Heart right ventricle (tissue), 16 donors: Measurements from ENCODE around the gene CRYGS. TPM values are rescaled to one million over a fixed set of nuclear protein-coding genes. Genes with fewer than 3 reads are reported as not detected.

Experiments used
- ATAC-seq, 8 donors: fragments of 200-7000 bp; cut with Tn5 transposase; one replicate each; pipeline ENCODE4 v1.9.1; 2020; ENCODE audit warnings: mild to moderate bottlenecking in 8 of 8, moderate library complexity in 8 of 8, moderate number of reproducible peaks in 1 of 8
- DNase-seq, 2 donors: peaks; one replicate each; pipeline ENCODE4 v3.0.0-alpha.2; 2020
- H3K27ac ChIP-seq, 10 donors: fragments of 200-600 bp; sonication (generic) in 2 of 10; one replicate each; pipeline versions ENCODE4 v1.5.0 to v1.8.0; 2020 to 2022; ENCODE audit warnings: mild to moderate bottlenecking in 3 of 10
- H3K27me3 ChIP-seq, 7 donors: fragments of 200-600 bp; one replicate each; pipeline ENCODE4 v1.8.0; 2021 to 2022; ENCODE audit warnings: mild to moderate bottlenecking in 2 of 7
- H3K36me3 ChIP-seq, 9 donors: fragments of 200-600 bp; sonication (generic) in 1 of 9; one replicate each; pipeline versions ENCODE4 v1.5.0 to v1.8.0; 2020 to 2022; ENCODE audit warnings: mild to moderate bottlenecking in 2 of 9
- H3K4me1 ChIP-seq, 9 donors: fragments of 200-600 bp; sonication (generic) in 1 of 9; one replicate each; pipeline versions ENCODE4 v1.5.0 to v1.8.0; 2020 to 2022; ENCODE audit warnings: mild to moderate bottlenecking in 4 of 9
- H3K4me3 ChIP-seq, 10 donors: fragments of 200-600 bp; sonication (generic) in 2 of 10; one replicate each; pipeline versions ENCODE4 v1.5.0 to v1.8.0; 2020 to 2022; ENCODE audit warnings: mild to moderate bottlenecking in 7 of 10, moderate library complexity in 2 of 10
- H3K9me3 ChIP-seq, 11 donors: fragments of 200-600 bp in 10 of 11; sonication (generic) in 2 of 11; one replicate each; pipeline versions ENCODE4 v1.5.0 to v1.8.0; 2013 to 2022; ENCODE audit warnings: mild to moderate bottlenecking in 2 of 11, control low read depth in 1 of 11, moderate library complexity in 1 of 11
- WGBS, 2 donors: extraction: QIAGEN DNeasy Blood & Tissue Kit; methylation state at CpG; one replicate each; pipeline ENCODE4 v1.1.7; 2013; ENCODE audit warnings: inconsistent platforms in 1 of 2; 5-methylcytosine and 5-hydroxymethylcytosine counted together
- intact Hi-C, 10 donors: fragments of 100-400 bp; cut with DNase I; formaldehyde crosslinking; loops; one replicate each; pipeline versions ENCODE4 v1.11.1 to v1.14.2; 2022
- polyA plus RNA-seq, 2 donors: library from polyadenylated mRNA; stranded (reverse); fragments of 200-250 nt; gene quantifications; one replicate each; pipeline ENCODE4 v1.2.3, GENCODE V29; 2013
- total RNA-seq, 10 donors: library from RNA; stranded (reverse); fragmentation: NEBNext Ultra II Directional in 3 of 10; extraction: Animal tissue kit (Norgen Biotek cat#: 25700) in 3 of 10; gene quantifications; one replicate each; pipeline versions ENCODE4 v1.2.1 to v1.2.4, GENCODE V29; 2021 to 2023
- TF ChIP-seq, protein P1 (sequence below), 9 donors: fragments of 200-600 bp; sonication (generic) in 2 of 9; IDR thresholded peaks; one replicate each; pipeline versions ENCODE4 v1.5.0 to v1.8.0; 2021 to 2022; ENCODE audit warnings: antibody characterized with exemption in 9 of 9, mild to moderate bottlenecking in 5 of 9, moderate library complexity in 1 of 9
- donor health status: Arrhythmogenic right ventricular cardiomyopathy.
- donor health status: ischemic (EF 13 %, LVEDD 7.1; RV severe dilation, severe dysfunction).
- donor health status: healthy with polysubstance abuse.
- donor health status: DM: no; HTN: yes; CAD: no.
- donor health status: DM: no; HTN: no; CAD: no.
- donor health status: ischemic (EF 25% LVEDD 6.9; RV normal size, moderate dysfunction).
- donor health status: ischemic (EF 25% LVEDD 5.7; RV mildly dilated, moderate dysfunction).
- donor health status: healthy.
- donor health status: DM: yes; HTN: yes; CAD: no.
- donor health status: Ischemic cardiomyopathy.
- donor health status: ischemic (EF 35%, LVEDD 5.7; RV mildly dilated, moderate dysfunction).
- donor health status: nonischemic (EF 11% LVEDD 7.7; RV severe dilation, severe dysfunction).
- donor health status: DM: yes; HTN: yes; CAD: no.
- donor health status: PGD.
- donor health status: ischemic (EF 29% LVEDD 5.4; RV normal size, mild dysfunction).
- donor health status: nonischemic (EF 23%, LVEDD 6.1; RV moderate dilation, normal function).

CRYGS gene
- total and polyA plus RNA-seq, 12 donors = 0.28 to 8.9 (median 1.1) TPM

DNA sequence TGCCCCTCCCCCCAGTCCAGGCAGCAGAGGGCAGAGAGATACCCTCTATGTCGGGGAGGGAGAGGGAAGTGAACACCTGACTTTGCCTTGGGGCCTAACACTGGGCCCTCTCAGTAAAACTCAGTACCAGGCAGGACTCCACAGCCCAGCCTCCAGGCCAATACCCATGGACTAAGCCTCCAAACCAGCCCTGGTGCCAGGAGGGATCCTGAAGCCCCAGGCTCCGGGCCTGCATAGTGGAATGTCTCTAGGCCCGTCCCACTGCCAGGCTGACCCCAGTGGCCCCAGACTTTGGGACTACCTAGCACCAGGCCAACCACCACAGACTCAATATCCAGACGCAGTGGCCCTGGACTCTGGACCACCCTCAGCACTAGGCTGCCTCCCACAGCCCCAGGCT lies 46.6 kb downstream of the CRYGS start:
- WGBS, 2 donors = 89 to 91% methylated on average over 4 of the region's 4 CpGs

DNA sequence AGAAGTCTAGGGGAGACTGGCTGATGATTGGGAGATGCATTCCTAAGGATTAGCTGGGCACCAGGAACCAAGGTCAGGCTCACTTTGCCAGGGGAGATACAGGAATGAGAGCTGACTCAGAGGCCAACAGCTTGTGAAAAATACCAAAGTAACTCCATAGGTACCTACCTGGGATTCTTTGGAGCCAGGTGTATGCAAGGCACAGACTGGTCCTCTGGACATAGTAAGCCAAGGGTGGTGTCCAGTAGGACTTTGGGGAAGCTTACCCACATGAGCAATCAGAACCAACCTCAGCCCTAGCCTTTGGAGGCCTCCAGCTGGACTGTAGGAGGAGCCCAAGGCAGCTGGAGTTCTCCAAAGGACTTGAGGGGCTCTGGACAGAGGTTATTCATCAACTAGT lies 47.5 kb downstream of the CRYGS start:
- TF ChIP-seq, protein P1, sequence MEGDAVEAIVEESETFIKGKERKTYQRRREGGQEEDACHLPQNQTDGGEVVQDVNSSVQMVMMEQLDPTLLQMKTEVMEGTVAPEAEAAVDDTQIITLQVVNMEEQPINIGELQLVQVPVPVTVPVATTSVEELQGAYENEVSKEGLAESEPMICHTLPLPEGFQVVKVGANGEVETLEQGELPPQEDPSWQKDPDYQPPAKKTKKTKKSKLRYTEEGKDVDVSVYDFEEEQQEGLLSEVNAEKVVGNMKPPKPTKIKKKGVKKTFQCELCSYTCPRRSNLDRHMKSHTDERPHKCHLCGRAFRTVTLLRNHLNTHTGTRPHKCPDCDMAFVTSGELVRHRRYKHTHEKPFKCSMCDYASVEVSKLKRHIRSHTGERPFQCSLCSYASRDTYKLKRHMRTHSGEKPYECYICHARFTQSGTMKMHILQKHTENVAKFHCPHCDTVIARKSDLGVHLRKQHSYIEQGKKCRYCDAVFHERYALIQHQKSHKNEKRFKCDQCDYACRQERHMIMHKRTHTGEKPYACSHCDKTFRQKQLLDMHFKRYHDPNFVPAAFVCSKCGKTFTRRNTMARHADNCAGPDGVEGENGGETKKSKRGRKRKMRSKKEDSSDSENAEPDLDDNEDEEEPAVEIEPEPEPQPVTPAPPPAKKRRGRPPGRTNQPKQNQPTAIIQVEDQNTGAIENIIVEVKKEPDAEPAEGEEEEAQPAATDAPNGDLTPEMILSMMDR (IDR thresholded peaks at IDR 0.05) = no peak
- Histone ChIP-seq H3K36me3 (no peaks in the 10 kb centered on the region), H3K4me3 (no peak overlapping the region), H3K4me1 (peaks cover 0 to 15% (median 0%) of the 10 kb centered on the region in 9 donors), H3K9me3 (peaks cover 0 to 8% (median 0%) of the 10 kb centered on the region in 11 donors), H3K27me3 (no peaks in the 10 kb centered on the region), H3K27ac (no peak overlapping the region)
- intact Hi-C loops = no loop called here
- ATAC-seq = no peak
- DNase-seq = no peak

More for the DNA sequence above, 46.6 kb downstream of the CRYGS start:
- Histone ChIP-seq H3K27me3 (no peaks in the 10 kb centered on the region), H3K27ac (no peak overlapping the region), H3K4me1 (peaks cover 0 to 20% (median 5%) of the 10 kb centered on the region in 9 donors), H3K36me3 (no peaks in the 10 kb centered on the region), H3K4me3 (no peak overlapping the region), H3K9me3 (peaks cover 0 to 8% (median 0%) of the 10 kb centered on the region in 11 donors)
- DNase-seq = no peak
- TF ChIP-seq, protein P1 (IDR thresholded peaks at IDR 0.05) = no peak
- intact Hi-C loops = no loop called here
- ATAC-seq = no peak

GRCh38 chr3:186496016-186496415 lies 48.2 kb downstream of the CRYGS start:
- 93 to 98% methylated on average over 3 of the region's 3 CpGs for whole genome bisulfite sequencing, 2 donors
- H3K27me3 ChIP-seq = no peaks in the 10 kb centered on the region
- H3K27ac ChIP-seq = no peak overlapping the region
- intact Hi-C loops = no loop called here
- no peaks in the 10 kb centered on the region for H3K36me3 ChIP-seq
- no peak overlapping the region for H3K4me3 ChIP-seq
- ATAC-seq (no peak), DNase-seq (no peak)
- TF ChIP-seq, protein P1 (IDR thresholded peaks at IDR 0.05) = no peak
- H3K9me3 ChIP-seq = peaks cover 0 to 8% (median 0%) of the 10 kb centered on the region in 11 donors
- peaks cover 0 to 15% (median 0%) of the 10 kb centered on the region in 9 donors for H3K4me1 ChIP-seq

- intact Hi-C loops = no loop called here
- peak in 6 of 8 donors; percentile 18 to 63 (median 44) for ATAC-seq
Measured at GRCh38 chr3:186493525-186494255, 50.5 kb downstream of the CRYGS start.

More at GRCh38 chr3:186493525-186494255, 50.5 kb downstream of the CRYGS start:
- peaks cover 0 to 15% (median 0%) of the 10 kb centered on the region in 9 donors for H3K4me1 ChIP-seq
- peaks cover 0 to 4% (median 0%) of the 10 kb centered on the region in 11 donors for H3K9me3 ChIP-seq
- DNase-seq = no peak
- no peak overlapping the region for H3K4me3 ChIP-seq
- H3K27ac ChIP-seq = peak overlapping the region in 3 of 10 donors; percentile 30 to 65 (median 44)
- TF ChIP-seq, protein P1 (IDR thresholded peaks at IDR 0.05) = no peak
- H3K36me3 ChIP-seq = no peaks in the 10 kb centered on the region
- H3K27me3 ChIP-seq = no peaks in the 10 kb centered on the region
- WGBS, 2 donors = 65 to 72% methylated on average over 21 of the region's 21 CpGs
